ENCODE results near the gene TUSC1.

DNA sequence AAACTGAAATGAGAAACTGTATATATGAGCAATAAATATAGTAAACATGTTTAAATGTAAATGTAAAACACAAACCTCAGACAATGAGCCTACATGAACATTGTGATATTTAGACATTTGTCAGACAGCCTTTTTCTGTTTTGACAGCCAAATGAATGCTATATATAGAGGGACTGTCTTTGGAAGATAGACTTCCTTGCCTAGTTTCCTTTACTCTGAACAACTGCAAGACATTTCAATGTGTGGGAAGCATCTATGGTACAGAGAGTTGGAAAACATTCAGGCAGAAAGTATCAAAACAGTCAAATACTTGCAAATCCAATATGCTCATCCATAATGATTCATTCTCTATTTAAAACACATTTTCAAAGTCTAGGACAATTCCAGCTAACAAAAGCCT, 31.7 kb upstream of the TUSC1 start:
- no peak for TF ChIP-seq TAF1 (IDR thresholded peaks at IDR 0.05; ENCODE audit: borderline replicate concordance, insufficient read depth, low read length)
- no peak for TF ChIP-seq POLR2AphosphoS5 (IDR thresholded peaks at IDR 0.05; ENCODE audit: low read depth, low read length)
